CD4-positive, alpha-beta T cell treated with Interleukin-6 for 4 hours (primary cell): ENCODE data around the gene GMPPA.

Experiments
- DNase-seq: peaks from one replicate; pipeline ENCODE4 v3.0.0-alpha.2; 2020; ENCODE audit warnings: mixed read lengths

GMPPA gene

GRCh38 chr2:219468410-219469185 is 30.1 kb upstream of the GMPPA start:
- DNase-seq, result no peak

- no peak for DNase-seq
Observed at GRCh38 chr2:219469186-219469724, 29.4 kb upstream of the GMPPA start.

GRCh38 chr2:219470429-219470828 is 28.3 kb upstream of the GMPPA start:
- DNase-seq, result no peak

- no peak for DNase-seq
Observed at GRCh38 chr2:219471476-219472371, 27.0 kb upstream of the GMPPA start.

GRCh38 chr2:219472629-219473187 is 26.0 kb upstream of the GMPPA start:
- no peak for DNase-seq

- no peak for DNase-seq
Observed at GRCh38 chr2:219473511-219473910, 25.2 kb upstream of the GMPPA start.

- DNase-seq, result no peak
Observed at GRCh38 chr2:219474285-219475060, 24.2 kb upstream of the GMPPA start.

- DNase-seq, result no peak
Observed at GRCh38 chr2:219475278-219475677, 23.4 kb upstream of the GMPPA start.

GRCh38 chr2:219475697-219476651 is 22.7 kb upstream of the GMPPA start:
- DNase-seq, result peak; percentile 69

- DNase-seq, result no peak
Observed at GRCh38 chr2:219476652-219477151, 22.0 kb upstream of the GMPPA start.

- no peak for DNase-seq
Observed at GRCh38 chr2:219477179-219477578, 21.5 kb upstream of the GMPPA start.

GRCh38 chr2:219477815-219478214 is 20.9 kb upstream of the GMPPA start:
- DNase-seq, result no peak

- no peak for DNase-seq
Observed at GRCh38 chr2:219478916-219479315, 19.8 kb upstream of the GMPPA start.

GRCh38 chr2:219480004-219480403 is 18.7 kb upstream of the GMPPA start:
- DNase-seq, result no peak

- no peak for DNase-seq
Observed at GRCh38 chr2:219482674-219483405, 15.9 kb upstream of the GMPPA start.

- DNase-seq, result no peak
Observed at GRCh38 chr2:219483451-219484342, 15.0 kb upstream of the GMPPA start.

GRCh38 chr2:219484343-219485200 is 14.1 kb upstream of the GMPPA start:
- DNase-seq, result no peak

GRCh38 chr2:219485201-219485580 is 13.5 kb upstream of the GMPPA start:
- DNase-seq, result no peak
